Measurements from ENCODE around the gene KCNQ1. TPM values are rescaled to one million over a fixed set of nuclear protein-coding genes. Genes with fewer than 3 reads are reported as not detected.

KCNQ1 gene
- total RNA-seq, 4 donors from 2014 or later = 0.89 to 2.2 (median 1.3) TPM

GRCh38 chr11:2740275-2740940 lies 295.6 kb downstream of the KCNQ1 start:
- Histone ChIP-seq H3K27me3 (no peaks in the 10 kb centered on the region), H3K4me1 (peaks cover 7% of the 10 kb centered on the region), H3K9me3 (no peaks in the 10 kb centered on the region), H3K36me3 (no peaks in the 10 kb centered on the region), H3K27ac (no peak overlapping the region), H3K4me3 (no peak overlapping the region)
- TF ChIP-seq POLR2AphosphoS5 (IDR thresholded peaks at IDR 0.05) (no peak), EP300 (IDR thresholded peaks at IDR 0.05) (no peak), CTCF (IDR thresholded peaks at IDR 0.05) (no peak), POLR2A (IDR thresholded peaks at IDR 0.05) (no peak)
- 86% methylated on average over 16 of the region's 17 CpGs for WGBS
- DNase-seq (ENCODE audit: low spot score in 2 of 2) = no peak

DNA sequence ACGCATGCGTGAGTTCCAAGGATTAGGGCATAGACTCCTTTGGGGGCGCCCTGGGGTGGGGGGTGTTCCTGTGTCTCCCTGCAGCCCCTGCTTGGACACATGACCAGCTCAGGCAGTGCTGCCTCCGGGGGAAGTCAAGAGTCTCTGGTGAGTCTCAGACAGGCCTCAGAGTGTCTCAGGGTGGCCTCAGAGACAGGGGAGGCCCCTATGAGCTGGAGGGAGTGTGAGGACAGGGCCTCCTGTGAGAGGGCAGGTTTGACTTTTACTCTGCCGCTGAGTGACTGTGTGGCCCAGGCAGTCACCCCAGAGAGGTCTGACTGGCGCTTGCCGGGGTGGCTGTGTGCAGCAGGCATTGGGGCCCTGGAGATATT lies 296.2 kb downstream of the KCNQ1 start:
- DNase-seq (ENCODE audit: low spot score in 2 of 2) = peak in 1 of 2 donors; percentile 44
- Histone ChIP-seq H3K27me3 (no peaks in the 10 kb centered on the region), H3K36me3 (no peaks in the 10 kb centered on the region), H3K9me3 (no peaks in the 10 kb centered on the region), H3K4me3 (no peak overlapping the region), H3K4me1 (peaks cover 7% of the 10 kb centered on the region), H3K27ac (no peak overlapping the region)
- no peak for TF ChIP-seq CTCF (IDR thresholded peaks at IDR 0.05)
- no peak for TF ChIP-seq POLR2AphosphoS5 (IDR thresholded peaks at IDR 0.05)
- no peak for TF ChIP-seq POLR2A (IDR thresholded peaks at IDR 0.05)
- TF ChIP-seq EP300 (IDR thresholded peaks at IDR 0.05) = no peak
- WGBS = 91% methylated on average over 6 of the region's 7 CpGs

DNA sequence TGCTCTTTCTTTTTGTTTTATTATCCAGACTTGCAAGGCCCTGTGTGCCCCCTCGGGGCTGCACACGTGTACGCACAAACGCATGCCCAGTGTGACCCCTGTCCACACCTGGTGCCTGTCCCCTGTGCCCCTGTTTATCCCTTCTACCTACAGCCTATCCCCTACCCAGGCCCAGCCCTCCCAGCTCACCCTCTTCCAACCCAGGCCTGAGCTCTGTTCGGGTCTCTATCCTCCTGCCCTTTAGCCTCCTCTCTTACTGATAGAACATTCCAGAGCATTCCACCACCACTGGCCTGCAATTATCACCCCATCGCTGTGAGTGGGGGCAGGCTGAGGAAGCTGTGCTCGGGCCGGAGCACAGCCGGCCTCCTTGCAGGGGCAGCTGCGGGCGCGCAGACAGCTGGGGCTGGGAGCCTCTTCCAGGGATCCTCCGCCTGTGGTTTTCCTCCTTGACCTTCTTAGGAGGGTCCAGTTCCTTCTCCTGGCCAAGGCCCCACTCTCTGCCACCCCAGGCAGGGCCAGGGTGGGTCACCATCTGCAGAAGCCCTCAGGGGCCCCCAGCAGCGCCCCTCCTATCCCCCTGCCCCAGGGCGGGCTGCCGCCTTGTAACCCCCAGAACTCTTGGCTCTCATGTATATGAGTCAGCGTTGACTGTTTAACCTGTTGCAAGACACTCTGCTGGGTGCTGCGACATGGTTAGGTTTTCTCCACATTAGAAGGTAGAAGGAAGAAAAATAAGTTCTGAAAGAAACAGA lies 296.7 kb downstream of the KCNQ1 start:
- H3K4me1 ChIP-seq = peaks cover 7% of the 10 kb centered on the region
- 59% methylated on average over 18 of the region's 18 CpGs for WGBS
- no peaks in the 10 kb centered on the region for H3K36me3 ChIP-seq
- no peaks in the 10 kb centered on the region for H3K9me3 ChIP-seq
- no peak overlapping the region for H3K4me3 ChIP-seq
- DNase-seq (ENCODE audit: low spot score in 2 of 2) = peak in 1 of 2 donors; percentile 40
- no peaks in the 10 kb centered on the region for H3K27me3 ChIP-seq
- H3K27ac ChIP-seq = no peak overlapping the region
- no peak for TF ChIP-seq POLR2AphosphoS5 (IDR thresholded peaks at IDR 0.05)
- TF ChIP-seq CTCF (IDR thresholded peaks at IDR 0.05) = no peak
- no peak for TF ChIP-seq POLR2A (IDR thresholded peaks at IDR 0.05)
- no peak for TF ChIP-seq EP300 (IDR thresholded peaks at IDR 0.05)

GRCh38 chr11:2742201-2742600 lies 297.4 kb downstream of the KCNQ1 start:
- WGBS = no CpG with 5 or more reads among the region's 5 CpGs
- TF ChIP-seq EP300 (IDR thresholded peaks at IDR 0.05) (no peak), POLR2A (IDR thresholded peaks at IDR 0.05) (no peak), CTCF (IDR thresholded peaks at IDR 0.05) (no peak), POLR2AphosphoS5 (IDR thresholded peaks at IDR 0.05) (no peak)

More at GRCh38 chr11:2742201-2742600, 297.4 kb downstream of the KCNQ1 start:
- no peaks in the 10 kb centered on the region for H3K27me3 ChIP-seq
- no peak overlapping the region for H3K4me3 ChIP-seq
- peak in 1 of 2 donors; percentile 52 for DNase-seq (ENCODE audit: low spot score in 2 of 2)
- H3K9me3 ChIP-seq = no peaks in the 10 kb centered on the region
- peaks cover 8% of the 10 kb centered on the region for H3K4me1 ChIP-seq
- H3K36me3 ChIP-seq = no peaks in the 10 kb centered on the region
- H3K27ac ChIP-seq = no peak overlapping the region
